Measurements from ENCODE around the gene MYOG. TPM values are rescaled to one million over a fixed set of nuclear protein-coding genes. Genes with fewer than 3 reads are reported as not detected.

MYOG gene
- total RNA-seq, 2 experiments from 2014 or later: not detected

DNA sequence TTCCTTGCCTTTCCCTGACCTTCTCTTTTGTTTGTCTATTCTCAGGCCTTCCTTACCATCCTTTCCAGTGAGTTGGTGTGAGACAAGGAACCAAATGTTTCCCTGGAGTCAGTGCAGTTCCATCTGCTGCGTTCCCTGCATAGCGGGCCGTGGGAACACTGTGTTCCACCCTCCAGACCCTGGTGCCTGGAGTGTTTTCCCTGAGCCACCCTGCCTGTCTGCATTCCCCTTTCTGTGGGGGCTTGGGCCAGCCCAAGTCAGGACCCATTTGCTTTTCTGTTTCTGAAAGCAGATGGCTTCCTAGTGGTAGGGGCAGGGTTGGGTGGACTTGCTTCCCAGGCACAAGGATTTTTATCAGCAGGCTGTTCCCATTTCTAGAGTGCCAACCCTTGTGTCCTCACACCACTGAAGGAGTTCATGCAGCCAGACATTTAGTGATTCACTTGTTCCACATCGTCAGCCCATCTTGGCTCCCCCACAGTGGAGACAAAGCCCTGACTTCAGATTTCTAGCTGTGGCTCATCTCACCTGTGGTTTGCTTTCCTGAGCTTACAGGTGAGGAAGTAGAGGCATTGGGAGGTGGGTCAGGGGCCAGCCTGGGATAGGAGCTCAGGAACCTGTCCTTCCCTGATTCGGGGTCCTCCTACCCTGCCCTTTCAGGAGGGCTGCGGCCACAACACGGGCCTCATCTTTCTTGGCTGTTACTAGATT, 14.1 kb upstream of the MYOG start:
- Histone ChIP-seq H3K9me3 (ENCODE audit: low read length) (peaks cover 11% of the 10 kb centered on the region), H3K79me2 (ENCODE audit: insufficient read depth, low read depth, low read length) (no peaks in the 10 kb centered on the region), H3K9me2 (ENCODE audit: insufficient read depth, low read length) (no peaks in the 10 kb centered on the region), H2AFZ (ENCODE audit: low read length) (no peak overlapping the region), H3K36me3 (ENCODE audit: insufficient read depth, low read length) (no peaks in the 10 kb centered on the region), H4K20me1 (ENCODE audit: insufficient read depth, low read length) (no peaks in the 10 kb centered on the region), H3K4me3 (ENCODE audit: low read depth, low read length, poor library complexity, severe bottlenecking) (no peak overlapping the region), H3K4me2 (ENCODE audit: low read length) (no peak overlapping the region), H3K4me1 (ENCODE audit: insufficient read depth, low read length, poor library complexity, severe bottlenecking) (no peaks in the 10 kb centered on the region), H3K27ac (ENCODE audit: low read depth, low read length, poor library complexity, severe bottlenecking) (no peak overlapping the region)
- POLR2A ChIA-PET: no interaction called here
- no peak for TF ChIP-seq EZH2phosphoT487 (IDR thresholded peaks at IDR 0.05; ENCODE audit: borderline replicate concordance, low read depth, low read length)
- TF ChIP-seq, protein P1, sequence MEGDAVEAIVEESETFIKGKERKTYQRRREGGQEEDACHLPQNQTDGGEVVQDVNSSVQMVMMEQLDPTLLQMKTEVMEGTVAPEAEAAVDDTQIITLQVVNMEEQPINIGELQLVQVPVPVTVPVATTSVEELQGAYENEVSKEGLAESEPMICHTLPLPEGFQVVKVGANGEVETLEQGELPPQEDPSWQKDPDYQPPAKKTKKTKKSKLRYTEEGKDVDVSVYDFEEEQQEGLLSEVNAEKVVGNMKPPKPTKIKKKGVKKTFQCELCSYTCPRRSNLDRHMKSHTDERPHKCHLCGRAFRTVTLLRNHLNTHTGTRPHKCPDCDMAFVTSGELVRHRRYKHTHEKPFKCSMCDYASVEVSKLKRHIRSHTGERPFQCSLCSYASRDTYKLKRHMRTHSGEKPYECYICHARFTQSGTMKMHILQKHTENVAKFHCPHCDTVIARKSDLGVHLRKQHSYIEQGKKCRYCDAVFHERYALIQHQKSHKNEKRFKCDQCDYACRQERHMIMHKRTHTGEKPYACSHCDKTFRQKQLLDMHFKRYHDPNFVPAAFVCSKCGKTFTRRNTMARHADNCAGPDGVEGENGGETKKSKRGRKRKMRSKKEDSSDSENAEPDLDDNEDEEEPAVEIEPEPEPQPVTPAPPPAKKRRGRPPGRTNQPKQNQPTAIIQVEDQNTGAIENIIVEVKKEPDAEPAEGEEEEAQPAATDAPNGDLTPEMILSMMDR (conservative IDR thresholded peaks at IDR 0.05; ENCODE audit: low read length): no peak
- CTCF ChIA-PET (ENCODE audit: unreplicated experiment): no interaction called here
- intact Hi-C loops (cut with micrococcal nuclease; ENCODE audit: unreplicated experiment): no loop called here
- no TSS peak for BruUV-seq (replicated peaks)
- no peak for DNase-seq (ENCODE audit: low spot score)

DNA sequence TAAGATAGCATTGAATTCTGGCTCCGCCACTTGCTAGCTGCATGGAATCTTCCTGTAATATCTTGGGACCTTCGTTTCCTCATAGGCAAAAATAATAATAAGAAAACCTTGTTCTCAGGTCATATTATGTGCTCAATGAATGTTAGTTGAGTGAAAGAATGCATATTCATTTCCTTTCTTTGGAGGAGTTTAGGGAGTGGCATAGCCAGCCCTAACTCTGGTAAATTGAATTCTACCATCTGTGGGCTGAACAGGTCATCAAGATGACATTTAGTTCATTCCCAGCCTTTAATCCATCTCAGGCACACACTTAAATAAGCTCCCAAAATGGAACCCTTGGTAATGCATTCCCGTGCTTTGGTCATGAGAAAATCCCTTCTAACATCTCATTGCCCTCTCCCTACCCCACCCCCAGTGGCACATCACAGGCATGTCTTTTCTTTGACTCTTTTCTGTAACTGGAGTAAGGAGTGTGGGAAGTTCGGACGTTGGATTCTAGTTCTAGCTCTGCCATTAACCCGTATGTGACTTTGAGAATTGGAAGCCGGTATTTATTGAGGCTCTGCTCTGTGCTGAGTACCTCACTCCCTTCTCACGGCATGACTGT, 13.2 kb upstream of the MYOG start:
- H3K79me2 ChIP-seq (ENCODE audit: insufficient read depth, low read depth, low read length): no peaks in the 10 kb centered on the region
- no TSS peak for BruUV-seq (replicated peaks)
- H3K36me3 ChIP-seq (ENCODE audit: insufficient read depth, low read length): no peaks in the 10 kb centered on the region
- TF ChIP-seq EZH2phosphoT487 (IDR thresholded peaks at IDR 0.05; ENCODE audit: borderline replicate concordance, low read depth, low read length): no peak
- TF ChIP-seq, protein P1 (conservative IDR thresholded peaks at IDR 0.05; ENCODE audit: low read length): no peak
- no peak overlapping the region for H3K4me3 ChIP-seq (ENCODE audit: low read depth, low read length, poor library complexity, severe bottlenecking)
- no peak overlapping the region for H3K27ac ChIP-seq (ENCODE audit: low read depth, low read length, poor library complexity, severe bottlenecking)
- H4K20me1 ChIP-seq (ENCODE audit: insufficient read depth, low read length): no peaks in the 10 kb centered on the region
- H3K4me1 ChIP-seq (ENCODE audit: insufficient read depth, low read length, poor library complexity, severe bottlenecking): no peaks in the 10 kb centered on the region
- ChIA-PET CTCF (ENCODE audit: unreplicated experiment) (no interaction called here), POLR2A (no interaction called here)
- no peak overlapping the region for H3K4me2 ChIP-seq (ENCODE audit: low read length)
- H3K9me3 ChIP-seq (ENCODE audit: low read length): peaks cover 14% of the 10 kb centered on the region
- DNase-seq (ENCODE audit: low spot score): no peak
- H2AFZ ChIP-seq (ENCODE audit: low read length): no peak overlapping the region
- intact Hi-C loops (cut with micrococcal nuclease; ENCODE audit: unreplicated experiment): no loop called here
- H3K9me2 ChIP-seq (ENCODE audit: insufficient read depth, low read length): no peaks in the 10 kb centered on the region

DNA sequence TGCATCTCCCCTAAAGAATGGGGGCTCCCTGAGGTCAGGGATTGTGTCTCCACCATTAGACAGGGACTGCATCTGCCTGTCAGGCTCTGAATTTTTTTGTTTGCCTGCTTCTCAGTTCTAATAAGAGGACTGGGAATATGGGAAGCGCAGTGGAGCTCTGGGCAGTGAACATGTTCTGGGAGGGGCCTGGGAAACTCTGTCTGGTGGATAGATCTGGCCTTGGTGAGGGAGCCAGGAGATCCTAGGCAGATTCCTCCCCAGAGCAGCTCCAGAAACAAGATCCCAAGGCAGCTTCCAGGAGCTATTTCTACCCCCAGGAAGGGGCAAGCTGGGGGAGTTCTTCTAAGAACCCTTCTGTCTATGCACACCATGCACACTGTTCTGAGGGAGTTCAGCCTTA, 12.6 kb upstream of the MYOG start:
- no TSS peak for BruUV-seq (replicated peaks)
- no peak for DNase-seq (ENCODE audit: low spot score)
- Histone ChIP-seq H2AFZ (ENCODE audit: low read length) (no peak overlapping the region), H3K9me2 (ENCODE audit: insufficient read depth, low read length) (no peaks in the 10 kb centered on the region), H4K20me1 (ENCODE audit: insufficient read depth, low read length) (no peaks in the 10 kb centered on the region), H3K4me2 (ENCODE audit: low read length) (no peak overlapping the region), H3K27ac (ENCODE audit: low read depth, low read length, poor library complexity, severe bottlenecking) (no peak overlapping the region), H3K4me1 (ENCODE audit: insufficient read depth, low read length, poor library complexity, severe bottlenecking) (no peaks in the 10 kb centered on the region), H3K4me3 (ENCODE audit: low read depth, low read length, poor library complexity, severe bottlenecking) (no peak overlapping the region), H3K36me3 (ENCODE audit: insufficient read depth, low read length) (no peaks in the 10 kb centered on the region), H3K9me3 (ENCODE audit: low read length) (peaks cover 14% of the 10 kb centered on the region), H3K79me2 (ENCODE audit: insufficient read depth, low read depth, low read length) (no peaks in the 10 kb centered on the region)
- ChIA-PET CTCF (ENCODE audit: unreplicated experiment) (no interaction called here), POLR2A (no interaction called here)
- intact Hi-C loops (cut with micrococcal nuclease; ENCODE audit: unreplicated experiment): no loop called here
- TF ChIP-seq, protein P1 (conservative IDR thresholded peaks at IDR 0.05; ENCODE audit: low read length): no peak
- TF ChIP-seq EZH2phosphoT487 (IDR thresholded peaks at IDR 0.05; ENCODE audit: borderline replicate concordance, low read depth, low read length): no peak
